OCI-LY1 (cell line): ENCODE data around the gene F7.

Source experiments
- H2AFZ ChIP-seq: fragments of 200-600 bp; sonication (generic), shearing (Covaris generic); 2 replicates; pipeline ENCODE4 v1.6.0; 2014; ENCODE audit warnings: antibody characterized with exemption, mild to moderate bottlenecking, low read length
- H3F3A ChIP-seq: fragments of 200-600 bp; sonication (generic), shearing (Covaris generic); 2 replicates; pipeline ENCODE4 v1.6.0; 2014; ENCODE audit warnings: mild to moderate bottlenecking, antibody characterized with exemption, low read length, moderate library complexity; ENCODE audit not compliant: insufficient read depth
- H3K27ac ChIP-seq: fragments of 200-600 bp; sonication (generic); 2 replicates; pipeline ENCODE4 v1.5.1; 2014; ENCODE audit warnings: low read length, mixed run types, mild to moderate bottlenecking, low read depth; ENCODE audit not compliant: poor library complexity, severe bottlenecking
- H3K27me3 ChIP-seq: fragments of 200-600 bp; sonication (generic); 2 replicates; pipeline ENCODE4 v1.6.0; 2014; ENCODE audit warnings: antibody characterized with exemption, mild to moderate bottlenecking, low read length, moderate library complexity; ENCODE audit not compliant: insufficient read depth
- H3K36me3 ChIP-seq: fragments of 200-600 bp; sonication (generic); 2 replicates; pipeline ENCODE4 v1.6.1; 2014; ENCODE audit warnings: mild to moderate bottlenecking, antibody characterized with exemption, low read length, moderate library complexity, mixed read lengths; ENCODE audit not compliant: insufficient read depth
- H3K4me1 ChIP-seq: fragments of 200-600 bp; sonication (generic); 2 replicates; pipeline ENCODE4 v1.5.1; 2014; ENCODE audit warnings: mild to moderate bottlenecking, low read length, moderate library complexity; ENCODE audit not compliant: insufficient read depth, severe bottlenecking
- H3K4me2 ChIP-seq: fragments of 200-600 bp; sonication (generic), shearing (Covaris generic); 2 replicates; pipeline ENCODE4 v1.6.1; 2014; ENCODE audit warnings: low read length
- H3K4me3 ChIP-seq: fragments of 200-600 bp; sonication (generic); 2 replicates; pipeline ENCODE4 v1.5.1; 2014; ENCODE audit warnings: low read length, low read depth, mild to moderate bottlenecking, mixed read lengths; ENCODE audit not compliant: poor library complexity, severe bottlenecking
- H3K79me2 ChIP-seq: fragments of 200-600 bp; shearing (Covaris generic); 2 replicates; pipeline ENCODE4 v1.6.1; 2016; ENCODE audit warnings: mixed run types, low read length, mixed read lengths; ENCODE audit not compliant: insufficient read depth
- H3K9ac ChIP-seq: fragments of 200-600 bp; sonication (generic), shearing (Covaris generic); 2 replicates; pipeline ENCODE4 v1.6.1; 2014; ENCODE audit warnings: mild to moderate bottlenecking, low read length, mixed read lengths
- H3K9me2 ChIP-seq: fragments of 200-600 bp; sonication (generic), shearing (Covaris generic); 2 replicates; pipeline ENCODE4 v1.6.1; 2014; ENCODE audit warnings: low read depth, mild to moderate bottlenecking, low read length, mixed read lengths
- H3K9me3 ChIP-seq: fragments of 200-600 bp; shearing (Covaris generic); 2 replicates; pipeline ENCODE4 v1.6.1; 2014; ENCODE audit warnings: low read length, mixed read lengths
- H4K20me1 ChIP-seq: fragments of 200-600 bp; sonication (generic), shearing (Covaris generic); 2 replicates; pipeline ENCODE4 v1.6.0; 2016; ENCODE audit warnings: mild to moderate bottlenecking, low read length; ENCODE audit not compliant: insufficient read depth
- CTCF ChIP-seq: fragments of 200-600 bp; sonication (generic), shearing (Covaris generic); IDR thresholded peaks from 2 replicates; pipeline ENCODE4 v1.5.1; 2017; ENCODE audit warnings: mild to moderate bottlenecking, antibody characterized with exemption, low read length, moderate library complexity, mixed read lengths
- EZH2 ChIP-seq: fragments of 200-600 bp; sonication (generic), shearing (Covaris generic); IDR thresholded peaks from 2 replicates; pipeline ENCODE4 v1.8.0; 2017; ENCODE audit warnings: borderline replicate concordance, mixed run types, mild to moderate bottlenecking, antibody characterized with exemption, low read length, moderate library complexity, mixed read lengths

The F7 gene

GRCh38 chr13:113147206-113147605 is 41.6 kb downstream of the F7 start:
- Histone ChIP-seq H3F3A (no peaks in the 10 kb centered on the region), H3K27me3 (peaks cover 54% of the 10 kb centered on the region), H3K4me3 (no peak overlapping the region), H2AFZ (no peak overlapping the region), H3K4me1 (no peaks in the 10 kb centered on the region), H3K4me2 (no peak overlapping the region), H3K9ac (no peak overlapping the region), H3K79me2 (no peaks in the 10 kb centered on the region), H3K9me3 (peaks cover 8% of the 10 kb centered on the region; the same call in 1 of the 2 replicates), H4K20me1 (no peaks in the 10 kb centered on the region), H3K9me2 (no peaks in the 10 kb centered on the region), H3K36me3 (no peaks in the 10 kb centered on the region; the same call in 1 of the 2 replicates), H3K27ac (no peak overlapping the region)
- TF ChIP-seq CTCF (no peak), EZH2 (no peak)

- Histone ChIP-seq H3K4me3 (no peak overlapping the region), H3K27me3 (peaks cover 51% of the 10 kb centered on the region), H3K9ac (no peak overlapping the region), H3K4me2 (no peak overlapping the region), H3K79me2 (no peaks in the 10 kb centered on the region), H3K9me3 (peaks cover 8% of the 10 kb centered on the region; the same call in 1 of the 2 replicates), H3K4me1 (peaks cover 7% of the 10 kb centered on the region), H2AFZ (no peak overlapping the region), H3K27ac (no peak overlapping the region), H3K36me3 (no peaks in the 10 kb centered on the region; the same call in 1 of the 2 replicates), H4K20me1 (no peaks in the 10 kb centered on the region), H3F3A (no peaks in the 10 kb centered on the region), H3K9me2 (no peaks in the 10 kb centered on the region)
- TF ChIP-seq CTCF = no peak
- TF ChIP-seq EZH2 = no peak
Measured at GRCh38 chr13:113148407-113148806, 42.8 kb downstream of the F7 start.

- peaks cover 45% of the 10 kb centered on the region for H3K27me3 ChIP-seq
- no peak overlapping the region for H3K27ac ChIP-seq
- H3K9me3 ChIP-seq = peaks cover 8% of the 10 kb centered on the region; the same call in 1 of the 2 replicates
- no peaks in the 10 kb centered on the region for H3K9me2 ChIP-seq
- no peak overlapping the region for H3K4me2 ChIP-seq
- no peaks in the 10 kb centered on the region for H4K20me1 ChIP-seq
- H3K4me3 ChIP-seq = no peak overlapping the region
- no peak overlapping the region for H3K9ac ChIP-seq
- H3F3A ChIP-seq = no peaks in the 10 kb centered on the region
- no peak for TF ChIP-seq EZH2
- TF ChIP-seq CTCF = no peak
- H3K4me1 ChIP-seq = peaks cover 11% of the 10 kb centered on the region
- H3K36me3 ChIP-seq = no peaks in the 10 kb centered on the region; the same call in 1 of the 2 replicates
- H2AFZ ChIP-seq = no peak overlapping the region
- H3K79me2 ChIP-seq = no peaks in the 10 kb centered on the region
Measured at GRCh38 chr13:113148940-113149503, 43.4 kb downstream of the F7 start.
